CD4-positive, alpha-beta T cell (primary cell): ENCODE results near the gene LUM. TPM values are rescaled to one million over a fixed set of nuclear protein-coding genes. Genes with fewer than 3 reads are reported as not detected.

Source experiments
- ATAC-seq: fragments of 200-7000 bp; cut with Tn5 transposase; one replicate; pipeline ENCODE4 v1.10.0; 2022; ENCODE audit warnings: mild to moderate bottlenecking; ENCODE audit not compliant: poor library complexity
- CTCF ChIA-PET: fragments of 350-600 bp; sonication (Branson Sonifier 250); formaldehyde crosslinking; loops from one replicate; lab custom pipeline; 2021; ENCODE audit warnings: antibody characterized with exemption, inconsistent platforms; lab: Charles Lee
- POLR2A ChIA-PET: fragments of 350-600 bp; sonication (Branson Sonifier 250); formaldehyde crosslinking; loops from one replicate; lab custom pipeline; 2021; ENCODE audit warnings: antibody characterized with exemption, inconsistent platforms; lab: Charles Lee
- DNase-seq, 14 experiments: peaks; one replicate each; pipeline ENCODE4 v3.0.0-alpha.2; 2013 to 2020; ENCODE audit warnings: mixed read lengths in 2 of 14
- H3K27ac ChIP-seq, 2 donors: one replicate each; pipeline versions ENCODE4 v1.5.1 to v1.7.0; 2013; ENCODE audit warnings: low read length in 2 of 2, low read depth in 1 of 2, mild to moderate bottlenecking in 1 of 2
- H3K27me3 ChIP-seq, 2 experiments: 1 replicate in 1 of 2; 2 replicates in 1 of 2; pipeline versions ENCODE4 v1.6.1 to v1.7.0; 2013; ENCODE audit warnings: low read length in 2 of 2, control low read depth in 1 of 2, mild to moderate bottlenecking in 1 of 2, moderate library complexity in 1 of 2; ENCODE audit not compliant: insufficient read depth in 2 of 2, control insufficient read depth in 1 of 2
- H3K36me3 ChIP-seq: one replicate; pipeline ENCODE4 v1.6.1; 2013; ENCODE audit warnings: low read length, control low read depth; ENCODE audit not compliant: insufficient read depth
- H3K4me1 ChIP-seq: one replicate; pipeline ENCODE4 v1.6.1; 2013; ENCODE audit warnings: low read length, control low read depth; ENCODE audit not compliant: insufficient read depth
- H3K4me3 ChIP-seq: one replicate; pipeline ENCODE4 v1.5.1; 2013; ENCODE audit warnings: mild to moderate bottlenecking, low read length, moderate library complexity
- H3K9me3 ChIP-seq, 2 experiments: 1 replicate in 1 of 2; 2 replicates in 1 of 2; pipeline versions ENCODE4 v1.6.1 to v1.7.0; 2013; ENCODE audit warnings: low read length in 2 of 2, mild to moderate bottlenecking in 2 of 2, control low read depth in 1 of 2, moderate library complexity in 1 of 2; ENCODE audit not compliant: control insufficient read depth in 1 of 2, insufficient read depth in 1 of 2
- H3K27ac Mint-ChIP-seq: one replicate; pipeline ENCODE4 v1.8.0; 2020; ENCODE audit warnings: mixed read lengths
- H3K27me3 Mint-ChIP-seq: one replicate; pipeline ENCODE4 v1.8.0; 2021; ENCODE audit warnings: mixed read lengths
- H3K36me3 Mint-ChIP-seq: one replicate; pipeline ENCODE4 v1.8.0; 2021; ENCODE audit warnings: low read depth, mixed read lengths
- H3K4me1 Mint-ChIP-seq: one replicate; pipeline ENCODE4 v1.8.0; 2021; ENCODE audit warnings: low read depth, mixed read lengths
- H3K4me3 Mint-ChIP-seq: one replicate; pipeline ENCODE4 v1.8.0; 2020; ENCODE audit warnings: mild to moderate bottlenecking, mixed read lengths
- H3K9me3 Mint-ChIP-seq: one replicate; pipeline ENCODE4 v1.8.0; 2020; ENCODE audit warnings: mixed read lengths
- CTCF ChIP-seq: fragments of 200-600 bp; IDR thresholded peaks from one replicate; pipeline ENCODE4 v1.8.0; 2022; ENCODE audit warnings: antibody characterized with exemption, mild to moderate bottlenecking
- intact Hi-C, 2 experiments: fragments of 100-400 bp; cut with DNase I in 1 of 2; cut with micrococcal nuclease in 1 of 2; formaldehyde crosslinking; loops; one replicate each; pipeline versions ENCODE4 v1.15.1 to v1.9.0; 2023 to 2025; cut with DNase I, micrococcal nuclease
- polyA plus RNA-seq, 2 donors: library from polyadenylated mRNA; unstranded; fragments of 120-200 nt; gene quantifications; one replicate each; pipeline ENCODE4 v1.2.1, GENCODE V29; 2013
- total RNA-seq, 174 experiments: library from RNA in 2 of 174; stranded (reverse) in 2 of 174; gene quantifications; one replicate each; pipeline ENCODE4 v1.2.3 and lab custom pipeline; 2021 to 2026

Gene LUM
- total RNA-seq: not detected
- polyA plus RNA-seq (2013, experiment 1 of 2): not detected
- 13.0 TPM for polyA plus RNA-seq (2013, experiment 2 of 2)
- total RNA-seq (lab: John Stamatoyannopoulos, UW): 0 to 0.42 (median 0) reads per million in 172 experiments

GRCh38 chr12:91111366-91112325 lies at the start of gene LUM:
TSS of gene LUM (minus strand) at chr12:91111494. CDS start at chr12:91108979, 2,515 bp downstream.
- no peaks in the 10 kb centered on the region for H3K9me3 Mint-ChIP-seq
- no peak within 1 kb of the TSS for H3K27ac Mint-ChIP-seq
- DNase-seq (no peak), ATAC-seq (no peak)
- H3K36me3 Mint-ChIP-seq: no peaks in the 10 kb centered on the region
- H3K4me1 Mint-ChIP-seq: no peaks in the 10 kb centered on the region
- no peaks in the 10 kb centered on the region for H3K27me3 ChIP-seq
- H3K4me3 ChIP-seq: no peak within 1 kb of the TSS
- intact Hi-C loops: no loop called here
- H3K9me3 ChIP-seq: no peaks in the 10 kb centered on the region
- CTCF ChIA-PET: no interaction called here
- no peak within 1 kb of the TSS for H3K4me3 Mint-ChIP-seq
- POLR2A ChIA-PET: no interaction called here
- no peaks in the 10 kb centered on the region for H3K36me3 ChIP-seq
- H3K27ac ChIP-seq: no peak within 1 kb of the TSS
- H3K4me1 ChIP-seq: no peaks in the 10 kb centered on the region
- no peak for TF ChIP-seq CTCF
- no peaks in the 10 kb centered on the region for H3K27me3 Mint-ChIP-seq

- no peaks in the 10 kb centered on the region for H3K36me3 Mint-ChIP-seq
- no peak overlapping the region for H3K27ac ChIP-seq
- H3K9me3 ChIP-seq: no peaks in the 10 kb centered on the region
- H3K27me3 Mint-ChIP-seq: no peaks in the 10 kb centered on the region
- DNase-seq (no peak), ATAC-seq (no peak)
- no peaks in the 10 kb centered on the region for H3K27me3 ChIP-seq
- POLR2A ChIA-PET: no interaction called here
- no peak for TF ChIP-seq CTCF
- H3K4me3 ChIP-seq: no peak overlapping the region
- H3K36me3 ChIP-seq: no peaks in the 10 kb centered on the region
- no peaks in the 10 kb centered on the region for H3K9me3 Mint-ChIP-seq
- H3K27ac Mint-ChIP-seq: no peak overlapping the region
- CTCF ChIA-PET: no interaction called here
- H3K4me3 Mint-ChIP-seq: no peak overlapping the region
- intact Hi-C loops: no loop called here
- H3K4me1 Mint-ChIP-seq: no peaks in the 10 kb centered on the region
- H3K4me1 ChIP-seq: no peaks in the 10 kb centered on the region
Measured at GRCh38 chr12:91161009-91161408, 49.7 kb upstream of the LUM start.

DNA sequence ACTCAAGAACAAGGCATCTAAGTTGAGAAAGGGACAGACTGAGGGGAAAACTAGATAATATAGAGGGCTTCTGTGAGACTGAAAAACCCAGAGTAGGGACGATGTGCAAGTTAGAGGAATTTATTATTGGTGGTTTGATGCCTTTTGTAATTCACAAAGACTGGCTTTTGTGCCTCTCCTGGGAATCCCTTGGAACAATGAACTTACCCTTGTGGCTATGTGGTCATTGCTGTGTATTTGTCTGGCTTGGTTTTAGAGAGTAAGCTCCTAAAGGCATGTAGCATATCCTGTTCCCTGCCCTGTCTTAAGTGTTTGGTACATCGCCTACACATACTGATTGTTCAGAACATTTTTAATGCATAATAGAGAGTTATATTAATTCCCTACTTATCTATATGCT lies 44.7 kb upstream of the LUM start:
- no peaks in the 10 kb centered on the region for H3K36me3 Mint-ChIP-seq
- no peaks in the 10 kb centered on the region for H3K27me3 Mint-ChIP-seq
- no peak overlapping the region for H3K4me3 Mint-ChIP-seq
- H3K4me1 ChIP-seq: no peaks in the 10 kb centered on the region
- no peak for ATAC-seq
- TF ChIP-seq CTCF: no peak
- no peaks in the 10 kb centered on the region for H3K27me3 ChIP-seq
- H3K4me1 Mint-ChIP-seq: no peaks in the 10 kb centered on the region
- H3K27ac Mint-ChIP-seq: no peak overlapping the region
- no peak overlapping the region for H3K4me3 ChIP-seq
- H3K36me3 ChIP-seq: no peaks in the 10 kb centered on the region
- ChIA-PET CTCF (no interaction called here), POLR2A (no interaction called here)
- no peak overlapping the region for H3K27ac ChIP-seq
- DNase-seq: no peak
- no peaks in the 10 kb centered on the region for H3K9me3 Mint-ChIP-seq
- no peaks in the 10 kb centered on the region for H3K9me3 ChIP-seq
- intact Hi-C loops: no loop called here
